Sigmoid colon (tissue), 3 donors: Measurements from ENCODE around the gene SYPL1.

Experiments used
- CTCF ChIP-seq, 4 experiments: fragments of 450-650 bp in 3 of 4; fragments of 200-600 bp in 1 of 4; IDR thresholded peaks; one replicate each; pipeline ENCODE4 v1.5.1; 2016 to 2019; ENCODE audit warnings: antibody characterized with exemption in 4 of 4, mild to moderate bottlenecking in 3 of 4, moderate library complexity in 2 of 4
- POLR2A ChIP-seq, 2 donors: fragments of 450-650 bp; IDR thresholded peaks; one replicate each; pipeline ENCODE4 v1.6.1; 2016; ENCODE audit warnings: antibody characterized with exemption in 2 of 2, mild to moderate bottlenecking in 2 of 2, moderate library complexity in 2 of 2

DNA sequence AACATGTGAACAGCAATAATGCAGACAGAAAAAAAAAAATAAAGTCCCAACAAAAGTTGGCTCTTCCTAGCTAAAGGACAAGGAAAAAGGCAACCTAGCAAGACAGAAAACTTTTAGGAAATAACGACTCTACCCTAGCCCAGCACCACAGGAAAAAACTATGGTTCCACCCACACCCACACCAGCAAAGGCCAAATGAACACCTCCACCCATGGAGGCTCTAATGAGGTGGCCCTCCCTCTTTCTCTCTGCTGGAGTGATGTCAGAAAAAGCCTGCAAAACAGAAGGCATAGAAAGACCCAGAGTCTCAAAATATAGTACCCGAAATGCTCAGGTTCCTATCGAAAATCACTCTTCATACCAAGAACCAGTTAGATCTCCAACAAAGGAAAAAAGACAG, 28.4 kb downstream of the SYPL1 start:
- TF ChIP-seq CTCF (IDR thresholded peaks at IDR 0.05) (no peak), POLR2A (IDR thresholded peaks at IDR 0.05) (no peak)
